Skeletal muscle tissue (tissue), 4 donors: ENCODE data around the gene ERH. TPM values are rescaled to one million over a fixed set of nuclear protein-coding genes. Genes with fewer than 3 reads are reported as not detected.

Experiments
- H3K27ac ChIP-seq: one replicate; pipeline ENCODE4 v1.7.0; 2013; ENCODE audit warnings: mild to moderate bottlenecking, low read depth, low read length, inconsistent platforms
- H3K27me3 ChIP-seq, 3 donors: one replicate each; pipeline ENCODE4 v1.7.0; 2013; ENCODE audit warnings: low read length in 3 of 3; ENCODE audit not compliant: control insufficient read depth in 3 of 3, insufficient read depth in 3 of 3
- H3K36me3 ChIP-seq, 3 donors: one replicate each; pipeline ENCODE4 v1.7.0; 2013; ENCODE audit warnings: low read length in 3 of 3; ENCODE audit not compliant: control insufficient read depth in 3 of 3, insufficient read depth in 3 of 3
- H3K4me1 ChIP-seq, 3 donors: one replicate each; pipeline ENCODE4 v1.7.0; 2013; ENCODE audit warnings: low read length in 3 of 3, mild to moderate bottlenecking in 3 of 3; ENCODE audit not compliant: control insufficient read depth in 3 of 3, insufficient read depth in 3 of 3
- H3K4me3 ChIP-seq, 3 donors: one replicate each; pipeline ENCODE4 v1.7.0; 2013; ENCODE audit warnings: low read length in 3 of 3
- H3K9ac ChIP-seq, 3 donors: one replicate each; pipeline ENCODE4 v1.7.0; 2013; ENCODE audit warnings: low read length in 3 of 3, mild to moderate bottlenecking in 3 of 3, moderate library complexity in 2 of 3, low read depth in 1 of 3
- H3K9me3 ChIP-seq, 3 donors: one replicate each; pipeline ENCODE4 v1.7.0; 2013; ENCODE audit warnings: low read length in 3 of 3; ENCODE audit not compliant: control insufficient read depth in 3 of 3
- total RNA-seq: library from RNA; depleted of rRNA; stranded (reverse); fragments of >200 nt; gene quantifications from one replicate; pipeline ENCODE4 v1.2.3, GENCODE V29; 2014
- donor health status: Osteomylitis.

ERH gene
- total RNA-seq, 1 donor from 2014 or later, result 75.7 TPM

- peaks cover 0 to 3% (median 0%) of the 10 kb centered on the region in 3 donors for H3K36me3 ChIP-seq
- H3K9ac ChIP-seq, result no peak overlapping the region
- H3K27me3 ChIP-seq, result peaks cover 0 to 3% (median 0%) of the 10 kb centered on the region in 3 donors
- no peaks in the 10 kb centered on the region for H3K9me3 ChIP-seq
- H3K4me1 ChIP-seq, result peaks cover 5 to 6% (median 5%) of the 10 kb centered on the region in 3 donors
- no peak overlapping the region for H3K27ac ChIP-seq
- H3K4me3 ChIP-seq, result no peak overlapping the region
Measured at GRCh38 chr14:69353168-69353567, 44.9 kb downstream of the ERH start.

- Histone ChIP-seq H3K9me3 (no peaks in the 10 kb centered on the region), H3K4me3 (no peak overlapping the region), H3K27ac (no peak overlapping the region), H3K9ac (no peak overlapping the region), H3K4me1 (peaks cover 5 to 6% (median 5%) of the 10 kb centered on the region in 3 donors), H3K36me3 (peaks cover 0 to 3% (median 0%) of the 10 kb centered on the region in 3 donors), H3K27me3 (peaks cover 0 to 3% (median 0%) of the 10 kb centered on the region in 3 donors)
Measured at GRCh38 chr14:69351911-69352310, 46.2 kb downstream of the ERH start.

- Histone ChIP-seq H3K27ac (no peak overlapping the region), H3K4me3 (no peak overlapping the region), H3K27me3 (peaks cover 0 to 3% (median 0%) of the 10 kb centered on the region in 3 donors), H3K4me1 (peaks cover 5 to 6% (median 5%) of the 10 kb centered on the region in 3 donors), H3K36me3 (peaks cover 0 to 3% (median 0%) of the 10 kb centered on the region in 3 donors), H3K9me3 (no peaks in the 10 kb centered on the region), H3K9ac (no peak overlapping the region)
Measured at GRCh38 chr14:69351385-69351784, 46.7 kb downstream of the ERH start.

- Histone ChIP-seq H3K36me3 (peaks cover 0 to 3% (median 0%) of the 10 kb centered on the region in 3 donors), H3K27me3 (peaks cover 0 to 3% (median 0%) of the 10 kb centered on the region in 3 donors), H3K4me3 (no peak overlapping the region), H3K9ac (no peak overlapping the region), H3K4me1 (peaks cover 5 to 6% (median 5%) of the 10 kb centered on the region in 3 donors), H3K9me3 (no peaks in the 10 kb centered on the region), H3K27ac (no peak overlapping the region)
Measured at GRCh38 chr14:69350892-69351291, 47.2 kb downstream of the ERH start.

GRCh38 chr14:69349091-69349777, 48.9 kb downstream of the ERH start:
- Histone ChIP-seq H3K9ac (no peak overlapping the region), H3K27me3 (peaks cover 0 to 3% (median 0%) of the 10 kb centered on the region in 3 donors), H3K4me1 (no peaks in the 10 kb centered on the region), H3K9me3 (no peaks in the 10 kb centered on the region), H3K27ac (no peak overlapping the region), H3K4me3 (no peak overlapping the region), H3K36me3 (peaks cover 0 to 3% (median 0%) of the 10 kb centered on the region in 3 donors)

GRCh38 chr14:69346710-69347109, 51.4 kb downstream of the ERH start:
- H3K9me3 ChIP-seq, result no peaks in the 10 kb centered on the region
- no peak overlapping the region for H3K4me3 ChIP-seq
- H3K36me3 ChIP-seq, result peaks cover 0 to 3% (median 0%) of the 10 kb centered on the region in 3 donors
- H3K9ac ChIP-seq, result no peak overlapping the region
- no peaks in the 10 kb centered on the region for H3K4me1 ChIP-seq
- H3K27ac ChIP-seq, result no peak overlapping the region
- no peaks in the 10 kb centered on the region for H3K27me3 ChIP-seq

- Histone ChIP-seq H3K9ac (no peak overlapping the region), H3K27me3 (no peaks in the 10 kb centered on the region), H3K36me3 (peaks cover 0 to 3% (median 0%) of the 10 kb centered on the region in 3 donors), H3K27ac (no peak overlapping the region), H3K9me3 (no peaks in the 10 kb centered on the region), H3K4me3 (no peak overlapping the region), H3K4me1 (no peaks in the 10 kb centered on the region)
Measured at GRCh38 chr14:69345402-69345801, 52.7 kb downstream of the ERH start.

GRCh38 chr14:69344171-69344570, 53.9 kb downstream of the ERH start:
- Histone ChIP-seq H3K27me3 (no peaks in the 10 kb centered on the region), H3K9me3 (no peaks in the 10 kb centered on the region), H3K27ac (no peak overlapping the region), H3K4me1 (no peaks in the 10 kb centered on the region), H3K36me3 (no peaks in the 10 kb centered on the region), H3K9ac (no peak overlapping the region), H3K4me3 (no peak overlapping the region)

GRCh38 chr14:69342928-69343525, 55.1 kb downstream of the ERH start:
- Histone ChIP-seq H3K36me3 (no peaks in the 10 kb centered on the region), H3K4me1 (no peaks in the 10 kb centered on the region), H3K9me3 (no peaks in the 10 kb centered on the region), H3K9ac (no peak overlapping the region), H3K27me3 (no peaks in the 10 kb centered on the region), H3K27ac (no peak overlapping the region), H3K4me3 (no peak overlapping the region)

GRCh38 chr14:69339426-69339825, 58.7 kb downstream of the ERH start:
- Histone ChIP-seq H3K4me3 (no peak overlapping the region), H3K9me3 (no peaks in the 10 kb centered on the region), H3K36me3 (peaks cover 0 to 2% (median 0%) of the 10 kb centered on the region in 3 donors), H3K27me3 (no peaks in the 10 kb centered on the region), H3K9ac (no peak overlapping the region), H3K27ac (no peak overlapping the region), H3K4me1 (no peaks in the 10 kb centered on the region)
